Hepatocyte (in vitro differentiated cells): Measurements from ENCODE around the gene ZNF280D.

Experiments
- CTCF ChIP-seq: fragments of 200-600 bp; sonication (generic); IDR thresholded peaks from 2 replicates; pipeline ENCODE4 v1.5.1; 2016; ENCODE audit warnings: antibody characterized with exemption, mild to moderate bottlenecking; ENCODE audit not compliant: poor library complexity
- EZH2 ChIP-seq: fragments of 200-600 bp; sonication (generic); IDR thresholded peaks from 2 replicates; pipeline ENCODE4 v1.6.1; 2016; ENCODE audit warnings: antibody characterized with exemption, mild to moderate bottlenecking, borderline replicate concordance
- EZH2phosphoT487 ChIP-seq: fragments of 200-600 bp; sonication (generic); IDR thresholded peaks from one replicate; pipeline ENCODE4 v1.6.1; 2018; ENCODE audit warnings: antibody characterized with exemption, mild to moderate bottlenecking, low read depth, moderate library complexity; ENCODE audit not compliant: unreplicated experiment, severe bottlenecking

GRCh38 chr15:56602253-56602652 is 131.1 kb downstream of the ZNF280D start:
- no peak for TF ChIP-seq CTCF
- no peak for TF ChIP-seq EZH2phosphoT487
- TF ChIP-seq EZH2, result no peak
